HG02678 (cell line): ENCODE data around the gene ACVR1B.

Experiments used
- ATAC-seq: cut with Tn5 transposase; IDR thresholded peaks from one replicate; pipeline ENCODE4 v1.9.1; 2021; ENCODE audit warnings: mild to moderate bottlenecking, moderate library complexity; ENCODE audit not compliant: unreplicated experiment

The ACVR1B gene

GRCh38 chr12:52042706-52043385 is 91.3 kb downstream of the ACVR1B start:
- no peak for ATAC-seq

DNA sequence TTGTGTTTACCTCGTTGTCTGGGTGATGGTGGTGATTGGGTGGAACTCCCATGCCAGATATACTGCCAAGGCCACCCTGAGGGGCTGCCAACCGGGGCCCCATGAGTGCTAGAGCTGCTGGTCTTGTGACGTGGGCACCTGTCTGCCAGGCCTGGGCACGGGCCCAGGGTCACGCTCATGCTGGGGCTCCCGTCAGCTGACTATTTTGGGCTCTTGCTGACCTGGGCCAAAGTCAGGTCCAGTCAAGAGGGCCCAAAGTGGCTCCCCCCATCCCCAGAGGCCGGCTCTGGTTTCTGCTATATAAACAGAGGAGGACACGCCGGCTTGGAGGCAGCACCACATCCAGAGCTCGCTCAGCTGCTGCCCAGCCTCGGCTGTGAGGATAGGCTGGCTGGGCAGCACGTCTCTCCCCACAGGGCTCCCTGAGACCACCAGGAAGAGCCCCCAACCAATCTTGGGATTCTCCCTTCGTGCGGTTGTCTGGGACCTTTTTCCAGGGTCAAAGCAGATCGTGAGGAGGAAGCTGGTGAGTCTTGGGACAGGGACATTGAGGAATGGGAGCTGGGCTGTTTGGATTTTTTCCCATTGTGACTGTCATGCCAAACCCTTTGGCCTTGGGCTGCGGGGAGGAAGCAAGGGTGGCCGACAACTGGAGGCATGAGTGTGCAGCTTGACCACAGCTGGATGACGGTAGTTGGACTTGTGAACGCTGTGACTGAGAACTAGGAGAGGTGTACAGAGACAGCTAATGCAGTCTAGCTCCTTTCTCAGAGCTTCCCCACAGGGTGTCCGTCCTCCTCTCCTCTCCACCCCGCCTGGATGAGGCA is 92.1 kb downstream of the ACVR1B start:
- ATAC-seq, result no peak

DNA sequence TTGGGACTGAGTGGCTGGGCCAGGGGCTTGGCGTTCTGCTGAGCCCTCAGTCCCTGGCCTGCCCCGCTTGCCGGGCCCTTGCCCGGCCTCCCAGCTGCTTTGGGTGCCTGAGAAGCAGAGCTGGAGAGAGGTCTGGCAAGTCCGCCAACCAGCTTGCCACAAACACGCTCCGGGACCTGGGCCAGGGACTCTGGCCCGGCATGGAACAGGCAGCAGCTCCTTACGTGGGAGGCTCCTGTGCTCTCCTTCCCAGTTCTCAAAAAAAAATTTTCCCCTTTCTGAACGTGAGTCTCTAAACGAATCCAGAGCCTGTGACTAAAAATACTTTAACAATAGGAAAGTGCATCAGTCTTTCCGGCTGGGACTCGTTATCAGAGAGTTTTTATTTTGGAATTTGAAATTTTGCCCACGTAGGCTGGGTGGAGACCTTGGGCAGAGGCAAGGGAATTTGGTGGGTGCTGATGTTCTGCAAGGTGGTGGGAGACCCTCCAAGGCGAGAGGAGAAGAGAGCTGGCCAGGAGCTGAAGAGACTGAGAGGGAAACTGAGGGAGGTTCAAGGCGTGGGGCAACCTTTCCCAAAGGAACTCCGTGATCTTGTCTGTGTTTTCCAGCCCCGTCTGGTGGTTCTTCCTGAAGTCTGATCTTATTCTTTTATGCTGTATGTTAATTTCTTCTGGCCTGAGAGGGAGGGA is 92.9 kb downstream of the ACVR1B start:
- ATAC-seq, result no peak

DNA sequence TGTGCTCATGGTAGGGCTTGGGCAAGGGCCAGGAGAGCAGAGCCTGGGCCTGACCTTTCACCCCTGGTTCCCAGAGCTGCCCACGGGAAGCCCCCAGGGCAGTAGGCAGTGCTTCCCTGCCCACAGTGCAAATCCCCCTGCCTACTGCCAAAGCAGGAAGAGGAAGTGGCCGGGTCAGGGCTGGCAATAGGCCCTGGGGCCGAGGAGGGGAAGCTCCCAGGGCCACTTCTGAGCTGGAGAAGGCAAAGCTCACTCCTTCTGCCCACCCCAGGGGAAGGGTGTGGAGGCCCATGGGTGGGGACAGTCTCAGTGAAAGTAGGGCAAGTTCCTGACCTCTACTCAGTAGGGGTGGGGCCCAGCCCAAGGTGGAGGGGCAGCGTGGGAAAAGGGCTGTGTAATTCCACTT is 94.3 kb downstream of the ACVR1B start:
- ATAC-seq, result no peak
